CD4-positive, alpha-beta T cell treated with Interleukin-17A for 1 hour (primary cell): ENCODE data around the gene SLC35E4.

Source experiments
- DNase-seq: peaks from one replicate; pipeline ENCODE4 v3.0.0-alpha.2; 2020

SLC35E4 gene

GRCh38 chr22:30695351-30695851 lies 59.8 kb downstream of the SLC35E4 start:
- no peak for DNase-seq

GRCh38 chr22:30695871-30696655 lies 60.5 kb downstream of the SLC35E4 start:
- no peak for DNase-seq
